Measurements from ENCODE around the gene NEK3.

NEK3 gene

DNA sequence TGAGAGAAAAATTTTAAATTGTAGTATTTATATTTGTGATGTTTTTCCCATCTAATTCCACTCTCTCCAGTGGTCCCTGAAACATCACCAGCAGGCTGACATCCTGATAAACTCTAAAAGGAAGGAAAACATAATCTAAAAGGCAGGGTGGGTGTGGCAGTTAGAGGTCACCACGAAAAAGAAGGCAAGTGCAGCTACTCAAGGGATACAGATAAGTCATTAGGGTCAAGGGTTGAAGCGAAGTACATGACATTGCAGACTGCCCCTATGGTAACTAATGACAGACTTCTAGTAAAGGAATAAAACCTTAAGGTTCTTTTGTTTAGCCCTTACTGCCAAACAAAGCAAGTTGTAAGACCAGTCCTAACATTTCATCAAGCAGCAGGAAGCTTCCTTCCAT, 6.0 kb upstream of the NEK3 start:
- DNase-seq = no peak

GRCh38 chr13:52164989-52165388, 5.6 kb upstream of the NEK3 start:
- no peak for DNase-seq

DNA sequence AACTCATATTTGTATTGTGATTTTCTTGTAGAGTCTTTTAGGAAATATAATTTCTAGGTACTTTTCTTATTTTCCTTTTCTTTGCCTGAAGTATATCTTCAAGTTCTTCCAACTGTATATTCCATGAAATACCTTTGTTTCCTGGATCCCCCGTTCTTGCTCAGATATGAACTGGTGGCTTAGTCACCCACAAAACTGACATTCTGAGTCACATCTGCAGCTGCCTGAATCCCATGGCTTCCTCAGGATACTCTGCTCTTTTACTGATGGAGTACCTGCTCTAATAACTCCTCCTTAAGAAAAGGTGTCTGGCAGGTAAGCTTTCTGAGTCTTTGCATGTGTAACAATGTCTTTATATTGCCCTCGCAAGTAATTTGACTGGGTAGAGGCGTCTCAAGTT, 4.5 kb upstream of the NEK3 start:
- peak; percentile 4 for DNase-seq

- DNase-seq = peak; percentile 29
Observed at GRCh38 chr13:52162279-52163101, 3.1 kb upstream of the NEK3 start.

DNA sequence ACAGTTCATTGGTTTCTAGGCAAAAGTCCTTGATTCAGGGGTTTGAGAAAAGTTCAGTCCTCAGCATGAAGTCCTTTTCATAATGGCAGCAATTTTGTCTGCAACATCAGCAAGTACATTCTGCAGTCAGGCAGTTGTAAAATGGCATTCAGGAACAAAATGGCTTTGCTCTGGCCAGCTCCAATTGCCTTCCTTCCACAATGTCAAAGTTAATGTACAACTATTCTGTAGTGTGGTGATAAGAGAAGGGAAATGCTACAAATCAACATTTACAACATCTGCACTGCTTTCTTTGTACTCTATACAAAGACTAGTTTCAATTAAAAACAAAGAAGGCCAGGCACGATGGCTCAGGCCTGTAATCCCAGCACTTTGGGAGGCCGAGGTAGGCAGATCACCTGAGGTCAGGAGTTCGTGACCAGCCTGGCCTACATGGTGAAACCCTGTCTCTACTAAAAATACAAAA, 1.8 kb upstream of the NEK3 start:
- no peak for DNase-seq

DNA sequence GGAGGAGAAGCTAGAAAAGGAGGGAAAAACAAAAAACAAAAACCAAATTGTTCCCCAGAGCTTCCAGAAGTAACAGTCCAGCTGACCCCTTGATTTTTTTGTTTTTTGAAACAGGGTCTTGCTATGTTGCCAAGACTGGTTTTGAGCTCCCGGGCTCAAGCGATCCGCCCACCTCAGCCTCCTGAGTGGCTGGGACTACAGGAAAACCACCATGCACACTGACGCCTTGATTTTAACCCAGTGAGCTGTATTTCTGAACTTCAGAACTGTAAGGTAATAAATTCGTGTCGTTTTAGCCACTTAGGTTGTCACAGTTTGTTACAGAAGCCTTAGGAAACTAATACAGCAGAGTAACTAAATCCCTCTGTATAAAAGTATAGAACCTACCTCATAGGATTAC, 1.1 kb upstream of the NEK3 start:
- DNase-seq = no peak

DNA sequence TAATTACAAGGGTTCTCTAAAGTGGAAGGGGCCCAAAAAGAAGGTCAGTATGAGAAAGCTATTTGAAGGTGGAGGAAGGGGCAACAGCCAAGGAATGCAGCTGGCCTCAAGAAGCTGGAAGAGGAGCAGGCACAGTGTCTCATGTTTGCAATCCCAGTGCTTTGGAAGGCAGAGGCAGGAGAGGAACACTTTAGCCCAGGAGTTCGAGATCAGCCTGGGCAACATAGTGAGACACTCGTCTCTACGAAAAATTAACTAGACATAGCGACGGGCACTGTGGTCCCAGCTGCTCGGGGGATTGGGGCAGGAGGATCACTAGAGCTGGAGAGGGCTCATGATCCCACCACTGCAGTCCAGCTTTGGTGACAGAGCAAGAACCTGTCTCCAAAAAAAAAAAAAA, 656 bp upstream of the NEK3 start:
- DNase-seq = no peak

GRCh38 chr13:52158629-52159158, 703 bp downstream of the NEK3 start:
- peak; percentile 53 for DNase-seq

DNA sequence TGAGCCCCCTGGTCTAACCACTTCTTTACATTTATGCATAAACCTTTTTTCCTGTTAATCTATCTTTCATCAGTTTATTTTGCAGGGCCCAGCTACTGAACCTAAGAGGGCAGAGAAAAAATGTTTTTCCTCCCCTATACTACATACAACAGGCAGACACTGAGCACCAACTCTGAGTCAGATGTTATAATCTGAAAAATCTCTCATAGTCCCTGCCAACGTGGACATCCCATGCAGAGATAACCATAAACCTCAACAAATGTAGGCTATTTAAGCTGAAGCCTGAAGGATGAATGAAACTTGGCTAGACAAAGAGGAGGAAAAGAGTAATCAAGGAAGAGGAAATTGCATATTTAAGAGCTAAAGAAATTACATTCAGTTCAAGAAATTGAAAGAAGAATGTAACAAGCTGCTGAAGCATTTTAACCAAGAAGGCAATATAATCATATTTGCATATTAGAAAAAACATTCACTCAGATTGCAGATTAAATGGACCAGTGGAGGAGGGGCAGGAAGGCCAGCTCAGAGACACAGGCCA, 2.6 kb downstream of the NEK3 start:
- peak; percentile 37 for DNase-seq

DNA sequence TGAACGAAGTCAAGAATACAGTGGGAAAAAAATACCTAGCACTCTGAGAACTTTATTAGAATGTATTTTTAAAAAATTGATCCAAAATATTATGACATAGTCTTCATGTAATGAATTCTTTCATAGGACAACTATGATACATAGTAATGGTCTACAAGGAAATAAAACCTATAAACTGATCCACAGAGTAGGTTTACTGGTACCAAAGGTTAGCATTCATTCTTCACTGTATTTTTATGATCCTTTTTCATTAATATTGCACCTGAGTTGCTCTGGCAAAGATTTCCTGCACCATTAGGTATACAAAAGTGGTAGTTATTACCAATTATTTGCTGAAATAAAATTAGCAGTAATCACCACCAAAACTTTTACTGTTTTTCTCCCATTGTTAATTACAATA, 4.2 kb downstream of the NEK3 start:
- no peak for DNase-seq

- no peak for DNase-seq
Observed at GRCh38 chr13:52147225-52147624, 12.2 kb downstream of the NEK3 start.

DNA sequence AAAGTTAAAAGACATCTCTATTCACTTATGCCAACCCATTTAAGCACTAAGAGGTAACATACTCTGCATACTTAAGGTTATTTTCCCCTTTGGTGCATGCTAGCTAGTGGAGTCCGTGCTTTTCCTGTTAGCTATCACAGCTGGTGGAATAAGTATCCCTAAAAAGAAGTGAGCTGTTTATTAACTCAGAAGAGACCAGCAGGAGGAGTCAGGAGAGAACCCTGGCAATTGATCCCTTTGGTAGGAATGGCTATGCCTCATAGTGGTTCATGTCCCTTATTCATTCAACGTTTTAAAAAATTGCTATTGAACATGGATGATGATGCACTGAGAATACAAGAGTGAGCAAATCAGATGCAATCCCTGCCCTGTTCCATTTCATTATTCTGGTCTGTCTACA, 18.1 kb downstream of the NEK3 start:
- no peak for DNase-seq

DNA sequence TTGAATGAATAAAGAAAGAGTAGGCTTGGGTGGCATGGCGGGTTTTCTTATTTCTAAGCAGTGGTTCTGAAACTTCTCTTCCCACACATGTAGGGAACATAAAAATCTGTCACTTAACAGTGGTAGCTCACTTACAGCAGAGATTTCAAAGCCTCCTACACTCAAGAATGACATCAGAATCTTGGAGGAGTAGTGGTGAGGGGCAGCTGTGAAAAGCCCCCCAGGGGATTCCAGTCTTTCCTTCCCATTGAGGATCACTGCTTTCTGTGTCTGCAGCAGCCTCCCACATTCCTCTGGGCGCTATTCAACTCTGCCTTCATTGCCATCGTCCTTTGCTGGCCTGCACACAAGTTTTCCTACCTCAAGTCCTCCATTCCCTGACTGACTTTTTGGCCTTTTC, 21.9 kb downstream of the NEK3 start:
- DNase-seq = no peak

GRCh38 chr13:52136763-52137162, 22.6 kb downstream of the NEK3 start:
- no peak for DNase-seq

- DNase-seq = no peak
Observed at GRCh38 chr13:52130641-52131040, 28.8 kb downstream of the NEK3 start.

DNA sequence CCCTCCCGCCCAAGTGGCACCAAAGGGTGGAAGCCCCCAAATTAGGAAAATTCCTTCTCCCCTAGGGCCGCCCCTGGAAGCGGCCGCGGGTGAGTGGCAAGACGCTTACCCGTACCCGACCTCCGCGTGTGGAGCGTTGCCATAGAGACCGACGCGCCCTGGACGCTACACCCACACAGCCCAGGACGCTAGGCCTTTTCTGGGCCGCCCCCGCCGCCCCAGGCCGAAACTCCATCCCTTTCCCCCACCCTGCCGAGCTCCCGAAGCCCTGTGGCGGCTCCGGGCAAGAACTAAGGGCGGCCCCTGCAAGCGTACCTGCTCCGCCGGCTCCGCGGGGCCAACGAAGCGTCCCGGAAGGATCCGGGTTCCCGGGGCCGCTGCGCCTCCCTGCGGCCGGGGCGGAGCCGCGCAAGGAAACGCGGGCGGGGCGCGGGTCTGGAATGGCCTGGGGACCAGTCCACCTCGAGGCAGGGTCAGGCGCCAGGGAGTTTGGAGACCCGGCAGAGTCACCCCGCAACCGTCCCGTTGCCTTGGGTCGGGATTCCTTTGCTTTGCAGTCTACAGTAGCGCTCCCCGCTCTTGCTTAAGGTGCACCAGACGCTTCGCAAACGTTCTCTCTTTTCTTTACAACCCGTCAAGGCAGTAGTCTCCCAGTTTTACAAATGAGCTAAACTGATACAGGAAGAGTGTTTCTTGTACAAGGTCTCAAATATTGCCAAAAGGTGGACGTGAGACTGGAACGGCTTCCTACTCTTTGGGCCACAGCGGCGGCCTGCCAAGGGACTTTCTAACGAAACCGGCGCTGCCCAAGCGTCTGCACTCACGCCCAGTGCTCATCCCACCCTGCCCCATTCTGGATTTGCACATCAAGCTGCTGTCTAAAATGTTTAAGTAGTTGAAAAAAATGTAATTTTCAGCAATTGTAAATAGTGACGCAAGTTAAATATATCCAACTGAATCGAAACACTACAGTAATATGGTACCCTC, 30.4 kb downstream of the NEK3 start, which contains the start of gene NEK5:
NEK5 (minus strand) TSS at position 360 of the 987 bp plus-strand sequence. CDS start 1,591 bp downstream, outside the sequence.
- peak; percentile 49 for DNase-seq

GRCh38 chr13:52127783-52128702, 31.4 kb downstream of the NEK3 start:
- peak; percentile 60 for DNase-seq

DNA sequence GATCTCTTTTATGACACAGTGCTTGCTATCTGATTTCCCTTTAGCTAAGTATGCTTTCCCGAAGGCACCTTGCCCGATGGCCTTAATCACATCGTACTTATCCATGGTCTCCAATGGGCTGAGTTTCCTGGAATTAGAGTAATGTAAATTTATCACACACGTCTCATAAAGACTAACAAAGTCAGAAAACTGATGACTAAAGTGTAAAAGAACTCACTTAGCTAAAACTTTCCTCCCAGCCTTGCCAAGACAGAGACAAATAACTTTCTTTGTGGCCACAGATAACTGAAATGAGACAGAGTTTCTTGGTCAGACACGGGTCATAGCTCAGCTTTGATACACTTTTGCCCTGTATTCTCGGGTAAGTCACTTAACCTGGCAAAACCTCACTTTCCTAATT, 32.0 kb downstream of the NEK3 start:
- peak; percentile 9 for DNase-seq

DNA sequence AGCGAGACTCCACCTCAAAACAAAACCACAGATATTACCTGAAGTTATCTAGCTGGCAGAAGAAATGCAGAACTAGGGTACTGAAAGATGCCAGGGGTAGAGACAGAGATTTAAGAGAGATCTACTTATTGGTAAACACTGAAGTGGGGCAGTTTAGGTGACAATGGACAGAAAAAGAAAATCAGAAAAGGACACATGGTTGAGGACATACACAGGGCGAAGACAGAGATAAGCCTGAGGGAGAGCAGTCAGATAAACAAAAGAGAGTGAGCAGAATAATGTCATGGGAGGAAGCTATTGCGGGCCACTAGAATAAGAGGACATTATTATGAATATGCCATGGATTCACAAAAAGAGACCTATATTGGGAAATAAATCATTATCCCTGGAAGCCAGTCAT, 33.9 kb downstream of the NEK3 start:
- no peak for DNase-seq

- no peak for DNase-seq
Observed at GRCh38 chr13:52118595-52118994, 40.8 kb downstream of the NEK3 start.

GRCh38 chr13:52118095-52118494, 41.3 kb downstream of the NEK3 start:
- no peak for DNase-seq

- DNase-seq = no peak
Observed at GRCh38 chr13:52112591-52112990, 46.8 kb downstream of the NEK3 start.
